BLaER1 (cell line): ENCODE measurements around the gene PICK1.

Source experiments
- H3K27ac ChIP-seq: shearing (Covaris generic); formaldehyde crosslinking; 2 replicates; pipeline ENCODE4 v1.8.1; 2022
- H3K27me3 ChIP-seq: shearing (Covaris generic); formaldehyde crosslinking; 2 replicates; pipeline ENCODE4 v1.8.1; 2022
- H3K36me3 ChIP-seq: shearing (Covaris generic); formaldehyde crosslinking; 2 replicates; pipeline ENCODE4 v1.8.1; 2022
- H3K4me1 ChIP-seq: shearing (Covaris generic); formaldehyde crosslinking; 2 replicates; pipeline ENCODE4 v1.8.1; 2022
- H3K4me2 ChIP-seq: shearing (Covaris generic); formaldehyde crosslinking; 2 replicates; pipeline ENCODE4 v1.8.1; 2022
- H3K4me3 ChIP-seq: shearing (Covaris generic); formaldehyde crosslinking; 2 replicates; pipeline ENCODE4 v1.8.1; 2022
- H3K9ac ChIP-seq: shearing (Covaris generic); formaldehyde crosslinking; 2 replicates; pipeline ENCODE4 v1.8.1; 2022
- H3K9me3 ChIP-seq: shearing (Covaris generic); formaldehyde crosslinking; 2 replicates; pipeline ENCODE4 v1.8.1; 2022
- H4K20me1 ChIP-seq: shearing (Covaris generic); formaldehyde crosslinking; 2 replicates; pipeline ENCODE4 v1.8.1; 2022
- Cebpa-rat ChIP-seq: shearing (Covaris generic); IDR thresholded peaks from 2 replicates; pipeline ENCODE4 v1.8.1; 2022

Gene PICK1

DNA sequence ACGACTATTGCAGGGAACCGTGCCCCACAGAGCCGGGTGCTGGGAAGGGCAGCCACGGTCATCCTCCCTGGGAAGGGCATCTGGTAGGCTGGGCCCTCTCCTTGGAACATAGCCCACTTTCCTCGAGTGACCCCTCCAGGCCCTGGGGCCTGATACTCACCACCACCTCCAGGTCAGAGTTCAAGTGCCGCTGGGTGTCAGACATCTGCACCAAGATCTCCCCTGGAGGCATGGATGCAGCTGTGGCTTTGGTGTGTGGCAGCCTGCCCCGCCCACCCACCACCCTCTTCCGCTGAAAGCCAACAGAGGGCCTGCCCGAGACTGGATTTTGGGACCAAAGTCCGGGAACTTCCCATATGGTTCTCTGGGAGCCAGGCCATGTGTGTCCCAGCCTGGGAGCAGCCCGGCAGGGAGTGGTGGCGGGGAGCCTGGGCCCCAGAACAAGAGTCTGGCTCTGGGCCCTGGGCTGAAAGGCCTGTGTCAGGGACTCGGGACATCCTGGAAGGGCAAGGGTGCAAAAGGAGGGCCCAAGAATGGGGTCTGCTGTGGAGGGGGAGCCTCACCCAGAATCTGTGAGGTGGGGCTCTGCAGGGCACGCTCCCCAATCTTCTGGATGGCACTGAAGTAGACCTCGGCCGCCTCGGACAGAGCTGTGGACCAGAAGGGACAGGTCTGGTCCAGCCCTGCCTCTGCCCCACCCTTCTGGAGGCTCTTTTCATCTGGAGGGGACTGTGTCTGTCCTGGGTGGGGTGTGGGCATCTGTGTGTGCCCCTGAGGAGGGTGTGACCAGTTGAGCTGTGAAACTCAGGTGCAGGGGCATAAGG is 50.7 kb downstream of the PICK1 start:
- no peak for TF ChIP-seq Cebpa-rat
- peaks cover 32% of the 10 kb centered on the region for H3K4me1 ChIP-seq
- no peaks in the 10 kb centered on the region for H4K20me1 ChIP-seq
- H3K9me3 ChIP-seq, result no peaks in the 10 kb centered on the region
- no peak overlapping the region for H3K27ac ChIP-seq
- H3K4me3 ChIP-seq, result no peak overlapping the region
- H3K4me2 ChIP-seq, result peak overlapping the region; percentile 42
- no peaks in the 10 kb centered on the region for H3K27me3 ChIP-seq
- H3K36me3 ChIP-seq, result peaks cover 25% of the 10 kb centered on the region
- H3K9ac ChIP-seq, result no peak overlapping the region

- H3K27ac ChIP-seq, result no peak overlapping the region
- H3K4me2 ChIP-seq, result peak overlapping the region; percentile 42; the same call in 1 of the 2 replicates
- peaks cover 37% of the 10 kb centered on the region for H3K4me1 ChIP-seq
- no peak overlapping the region for H3K4me3 ChIP-seq
- H3K9me3 ChIP-seq, result no peaks in the 10 kb centered on the region
- TF ChIP-seq Cebpa-rat, result no peak
- no peaks in the 10 kb centered on the region for H4K20me1 ChIP-seq
- H3K27me3 ChIP-seq, result no peaks in the 10 kb centered on the region
- peaks cover 31% of the 10 kb centered on the region for H3K36me3 ChIP-seq
- H3K9ac ChIP-seq, result no peak overlapping the region
Observed at GRCh38 chr22:38108561-38109319, 51.5 kb downstream of the PICK1 start.

GRCh38 chr22:38109371-38110001 is 52.3 kb downstream of the PICK1 start:
- no peaks in the 10 kb centered on the region for H4K20me1 ChIP-seq
- peaks cover 31% of the 10 kb centered on the region for H3K36me3 ChIP-seq
- no peaks in the 10 kb centered on the region for H3K9me3 ChIP-seq
- H3K27ac ChIP-seq, result no peak overlapping the region
- no peak for TF ChIP-seq Cebpa-rat
- peaks cover 37% of the 10 kb centered on the region for H3K4me1 ChIP-seq
- H3K9ac ChIP-seq, result no peak overlapping the region
- H3K4me2 ChIP-seq, result no peak overlapping the region
- H3K27me3 ChIP-seq, result no peaks in the 10 kb centered on the region
- H3K4me3 ChIP-seq, result no peak overlapping the region

DNA sequence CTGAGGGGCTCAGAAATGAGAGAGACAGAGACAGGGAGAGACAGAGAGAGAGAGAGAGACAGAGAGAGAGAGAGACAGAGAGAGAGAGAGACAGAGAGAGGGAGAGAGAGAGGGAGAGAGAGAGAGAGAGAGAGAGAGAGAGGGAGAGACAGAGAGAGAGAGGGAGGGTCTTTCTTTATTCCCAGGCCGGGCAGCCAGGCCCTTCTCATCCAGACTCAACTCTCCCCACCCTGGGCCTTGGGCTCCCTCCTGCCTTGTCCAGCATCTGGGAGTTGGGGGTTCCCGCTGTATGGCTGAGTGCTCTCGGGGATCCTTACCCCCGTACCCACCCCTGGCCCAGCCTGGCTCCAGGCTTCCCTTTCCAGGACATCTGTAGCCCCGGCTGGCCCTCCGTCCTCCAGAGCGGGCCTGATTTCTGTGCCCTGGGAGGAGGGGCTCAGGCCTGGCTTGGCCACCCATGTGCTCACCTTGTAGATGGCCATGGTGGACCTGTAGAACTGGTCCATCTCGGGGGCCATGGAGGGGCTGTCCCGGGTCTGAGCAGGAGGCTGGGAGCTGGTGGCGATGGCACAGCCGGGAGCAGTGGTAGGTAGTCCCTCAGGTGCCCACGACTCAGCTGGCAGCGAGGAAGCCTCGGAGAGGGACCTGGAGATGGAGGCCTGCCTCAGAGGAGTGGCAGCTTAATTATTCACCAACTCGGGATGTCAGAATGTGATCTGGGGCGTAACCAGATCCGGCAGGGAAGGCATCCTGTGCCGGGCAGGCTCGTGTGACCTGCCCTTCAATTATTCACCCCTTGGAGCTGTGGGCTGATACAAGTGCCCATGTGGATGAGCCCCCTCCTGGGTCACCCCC is 53.0 kb downstream of the PICK1 start, which contains the start of gene BAIAP2L2:
Gene BAIAP2L2 (minus strand): TSS at position 677 of the 855 bp plus-strand sequence. CDS start 159 bp downstream, at position 518.
- 0 out of 2 replicates have a peak within 1 kb of the TSS, but pooled peaks have one; percentile 4 for H3K27ac ChIP-seq
- no peak for TF ChIP-seq Cebpa-rat

DNA sequence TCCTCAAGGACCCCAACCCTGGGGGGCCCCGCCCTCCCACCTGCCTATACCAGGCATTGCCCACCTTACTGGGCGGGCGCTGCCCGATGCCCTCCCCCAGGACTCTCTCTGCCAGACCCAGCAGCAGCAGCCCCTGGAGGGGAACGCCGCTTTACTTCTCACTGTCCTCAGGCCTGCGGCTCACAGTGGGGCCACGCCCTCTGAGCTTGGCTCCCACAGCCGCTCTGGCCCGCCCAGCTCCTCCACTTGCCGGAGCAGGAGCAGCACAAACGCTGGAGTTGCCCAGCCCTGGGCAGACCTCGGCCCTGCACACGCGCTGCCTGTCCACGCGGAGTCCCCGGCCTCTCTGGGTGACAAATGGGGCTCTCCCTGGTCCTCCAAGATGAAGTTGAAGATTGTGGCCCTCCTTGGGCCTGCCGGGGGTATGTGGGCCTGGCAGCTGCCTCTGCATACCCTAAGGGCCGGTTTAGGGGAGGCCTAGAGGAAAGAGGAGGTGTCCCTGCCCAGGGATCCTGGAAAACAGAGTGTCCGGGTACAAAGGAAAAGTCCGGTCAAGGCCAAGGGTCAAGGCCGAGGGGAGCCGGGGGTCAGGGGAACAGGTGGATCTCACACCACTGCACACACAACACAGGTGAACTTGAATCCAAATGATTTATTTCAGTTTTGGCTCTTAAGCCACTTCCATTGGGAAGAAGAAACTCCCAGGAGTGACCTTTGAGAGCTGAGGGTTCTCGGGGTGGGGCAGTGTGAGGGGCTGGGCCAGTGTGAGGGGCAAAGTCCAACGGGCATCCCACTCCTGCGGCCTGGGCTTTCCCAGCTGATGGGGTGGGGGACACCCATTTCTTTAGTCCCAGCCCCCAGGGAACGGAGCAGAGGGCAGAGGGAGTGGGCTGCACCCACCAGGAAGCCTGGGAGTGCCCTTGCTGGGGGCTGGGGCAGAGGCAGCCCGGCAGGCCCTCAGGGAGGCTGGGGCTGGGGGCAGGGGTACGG is 54.0 kb downstream of the PICK1 start:
- Histone ChIP-seq H4K20me1 (no peaks in the 10 kb centered on the region), H3K9ac (no peak overlapping the region), H3K4me1 (peaks cover 41% of the 10 kb centered on the region), H3K27me3 (no peaks in the 10 kb centered on the region), H3K4me3 (no peak overlapping the region), H3K4me2 (no peak overlapping the region), H3K9me3 (no peaks in the 10 kb centered on the region), H3K36me3 (peaks cover 43% of the 10 kb centered on the region), H3K27ac (0 out of 2 replicates have a peak overlapping the region, but pooled peaks have one; percentile 4)
- TF ChIP-seq Cebpa-rat, result no peak

More for the DNA sequence above, 53.0 kb downstream of the PICK1 start, which contains the start of gene BAIAP2L2:
- H3K36me3 ChIP-seq, result peaks cover 33% of the 10 kb centered on the region
- no peak within 1 kb of the TSS for H3K4me3 ChIP-seq
- H3K27me3 ChIP-seq, result no peaks in the 10 kb centered on the region
- peaks cover 37% of the 10 kb centered on the region for H3K4me1 ChIP-seq
- H3K9ac ChIP-seq, result no peak within 1 kb of the TSS
- H3K4me2 ChIP-seq, result no peak within 1 kb of the TSS
- no peaks in the 10 kb centered on the region for H3K9me3 ChIP-seq
- H4K20me1 ChIP-seq, result no peaks in the 10 kb centered on the region

DNA sequence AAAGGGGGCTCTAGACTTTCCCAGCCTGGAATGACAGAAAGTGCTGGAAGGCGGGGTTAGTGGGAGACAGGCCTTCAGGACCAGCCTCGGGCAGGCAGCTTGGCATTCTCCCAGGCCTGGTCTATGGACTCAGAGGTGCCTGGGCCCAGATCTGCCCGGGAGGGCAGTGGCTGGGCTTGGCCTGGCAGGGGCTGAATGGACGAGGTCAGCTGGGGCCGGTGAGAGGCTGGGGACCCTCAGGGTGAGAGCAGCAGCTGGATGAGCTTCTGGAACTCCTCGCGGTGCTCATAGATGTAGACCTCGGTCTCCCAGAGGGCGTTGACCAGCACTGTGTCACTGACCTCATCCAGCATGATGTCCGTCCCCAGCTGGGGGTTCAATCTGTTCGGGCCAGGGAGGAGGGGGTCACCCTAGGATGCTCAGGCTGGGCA is 54.7 kb downstream of the PICK1 start:
- no peak overlapping the region for H3K27ac ChIP-seq
- TF ChIP-seq Cebpa-rat, result no peak
- H3K9ac ChIP-seq, result no peak overlapping the region
- peaks cover 44% of the 10 kb centered on the region for H3K36me3 ChIP-seq
- peaks cover 41% of the 10 kb centered on the region for H3K4me1 ChIP-seq
- no peak overlapping the region for H3K4me3 ChIP-seq
- no peaks in the 10 kb centered on the region for H3K9me3 ChIP-seq
- no peaks in the 10 kb centered on the region for H3K27me3 ChIP-seq
- H4K20me1 ChIP-seq, result no peaks in the 10 kb centered on the region
- no peak overlapping the region for H3K4me2 ChIP-seq

- Histone ChIP-seq H3K4me3 (no peak overlapping the region), H3K27ac (no peak overlapping the region)
- no peak for TF ChIP-seq Cebpa-rat
Observed at GRCh38 chr22:38112381-38112780, 55.2 kb downstream of the PICK1 start.

More at GRCh38 chr22:38112381-38112780, 55.2 kb downstream of the PICK1 start:
- Histone ChIP-seq H3K4me2 (no peak overlapping the region), H3K36me3 (peaks cover 44% of the 10 kb centered on the region), H3K9ac (no peak overlapping the region), H4K20me1 (no peaks in the 10 kb centered on the region), H3K9me3 (no peaks in the 10 kb centered on the region), H3K4me1 (peaks cover 36% of the 10 kb centered on the region), H3K27me3 (no peaks in the 10 kb centered on the region)
